ENCODE data around the gene MACIR.

Gene MACIR

DNA sequence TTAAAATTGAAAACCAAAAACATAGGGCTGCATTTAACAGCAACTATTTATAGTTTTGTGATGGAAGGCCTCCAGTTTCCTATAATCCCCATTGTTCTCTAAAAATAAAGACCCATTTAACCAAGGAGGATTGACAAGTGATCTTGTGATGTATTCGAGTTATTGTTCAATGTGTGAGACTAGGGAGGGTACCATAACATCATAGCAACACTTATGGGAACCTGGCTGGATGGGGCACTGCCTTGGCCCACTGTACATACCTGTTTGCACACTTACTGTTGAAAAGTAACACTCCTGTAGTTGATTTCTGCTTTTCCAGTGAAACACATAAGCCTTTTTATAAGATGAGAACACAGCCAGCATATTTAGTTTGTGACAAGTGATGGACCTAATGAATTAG, 32.3 kb downstream of the MACIR start:
- no peak for DNase-seq (ENCODE audit: low spot score)
- TF ChIP-seq, protein P1, sequence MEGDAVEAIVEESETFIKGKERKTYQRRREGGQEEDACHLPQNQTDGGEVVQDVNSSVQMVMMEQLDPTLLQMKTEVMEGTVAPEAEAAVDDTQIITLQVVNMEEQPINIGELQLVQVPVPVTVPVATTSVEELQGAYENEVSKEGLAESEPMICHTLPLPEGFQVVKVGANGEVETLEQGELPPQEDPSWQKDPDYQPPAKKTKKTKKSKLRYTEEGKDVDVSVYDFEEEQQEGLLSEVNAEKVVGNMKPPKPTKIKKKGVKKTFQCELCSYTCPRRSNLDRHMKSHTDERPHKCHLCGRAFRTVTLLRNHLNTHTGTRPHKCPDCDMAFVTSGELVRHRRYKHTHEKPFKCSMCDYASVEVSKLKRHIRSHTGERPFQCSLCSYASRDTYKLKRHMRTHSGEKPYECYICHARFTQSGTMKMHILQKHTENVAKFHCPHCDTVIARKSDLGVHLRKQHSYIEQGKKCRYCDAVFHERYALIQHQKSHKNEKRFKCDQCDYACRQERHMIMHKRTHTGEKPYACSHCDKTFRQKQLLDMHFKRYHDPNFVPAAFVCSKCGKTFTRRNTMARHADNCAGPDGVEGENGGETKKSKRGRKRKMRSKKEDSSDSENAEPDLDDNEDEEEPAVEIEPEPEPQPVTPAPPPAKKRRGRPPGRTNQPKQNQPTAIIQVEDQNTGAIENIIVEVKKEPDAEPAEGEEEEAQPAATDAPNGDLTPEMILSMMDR (IDR thresholded peaks at IDR 0.05; ENCODE audit: extremely low read depth, missing control alignments) = no peak

DNA sequence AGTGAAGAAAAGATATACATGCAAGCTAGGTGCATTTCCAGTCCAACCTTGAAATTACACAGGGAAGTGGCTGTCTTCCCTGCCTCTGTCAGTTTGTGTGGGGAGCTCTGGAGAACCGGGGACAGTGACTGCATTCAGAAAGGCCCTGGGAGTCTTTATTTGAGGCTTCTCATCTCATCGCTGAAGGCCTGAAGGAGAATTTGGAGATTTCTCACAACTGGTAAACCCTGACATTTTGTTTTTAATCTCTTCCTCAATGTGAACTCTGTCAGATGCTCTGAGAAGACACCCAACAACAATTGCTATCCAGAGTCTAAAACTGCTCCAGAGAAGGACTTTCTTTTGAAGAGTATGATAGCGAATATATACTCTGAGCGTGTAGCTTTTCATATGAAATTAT, 33.0 kb downstream of the MACIR start:
- TF ChIP-seq, protein P1 (IDR thresholded peaks at IDR 0.05; ENCODE audit: extremely low read depth, missing control alignments) = no peak
- DNase-seq (ENCODE audit: low spot score) = no peak

DNA sequence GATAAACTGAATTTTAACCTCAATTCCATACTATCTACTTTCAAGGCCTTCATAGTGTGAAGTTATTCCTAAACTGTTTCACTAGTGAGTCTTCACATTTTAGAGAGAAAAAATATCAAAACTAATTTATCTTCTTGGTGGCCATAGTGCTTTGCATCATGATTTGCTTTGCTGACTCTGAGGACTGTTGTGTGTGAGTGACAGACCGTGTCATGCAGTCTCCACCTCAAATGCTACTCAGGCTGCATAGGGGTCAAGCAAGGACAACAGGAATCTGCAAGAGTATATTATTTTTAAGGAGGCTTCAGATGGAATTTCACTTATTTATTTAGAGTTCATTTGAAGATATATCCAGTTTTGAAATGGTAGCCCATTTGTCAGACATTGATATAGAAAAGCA, 34.5 kb downstream of the MACIR start:
- no peak for DNase-seq (ENCODE audit: low spot score)
- TF ChIP-seq, protein P1 (IDR thresholded peaks at IDR 0.05; ENCODE audit: extremely low read depth, missing control alignments) = no peak

DNA sequence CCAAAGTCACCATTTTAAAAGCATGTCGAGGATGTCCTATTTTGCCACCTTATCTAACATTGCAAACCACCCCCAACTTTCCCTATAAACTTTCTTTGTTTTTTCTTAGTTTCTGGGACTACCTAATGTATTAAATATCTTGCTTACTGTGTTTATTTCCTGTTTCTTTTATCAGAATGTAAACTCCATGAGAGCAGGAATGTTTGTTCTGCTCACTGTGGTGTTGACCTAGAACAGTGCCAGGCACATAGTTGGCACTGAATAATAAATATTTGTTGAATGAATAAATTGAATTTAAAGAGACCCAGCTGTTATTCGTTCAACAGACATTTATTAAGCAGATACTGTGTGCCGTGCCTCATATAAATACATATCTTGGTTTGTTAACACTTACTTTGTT, 35.2 kb downstream of the MACIR start:
- no peak for DNase-seq (ENCODE audit: low spot score)
- TF ChIP-seq, protein P1 (IDR thresholded peaks at IDR 0.05; ENCODE audit: extremely low read depth, missing control alignments) = no peak

DNA sequence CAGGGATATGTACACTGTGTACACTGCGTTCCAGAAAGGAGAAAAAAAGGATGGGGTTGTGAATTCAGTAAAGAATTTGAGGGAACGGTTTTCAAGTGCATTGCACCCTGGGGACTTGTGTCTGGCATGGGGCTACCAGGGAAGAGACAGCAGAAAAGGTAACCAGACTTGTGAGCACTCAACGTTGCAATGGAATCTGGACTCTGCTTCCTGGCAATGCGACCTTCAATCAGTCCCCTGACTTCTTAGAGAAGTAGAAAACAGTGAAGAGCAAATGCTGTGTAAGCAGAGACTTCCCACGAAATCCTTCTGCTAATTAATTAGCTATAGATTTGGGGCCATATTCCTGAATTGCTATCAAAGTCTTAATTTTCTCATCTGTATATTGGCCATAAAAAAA, 36.3 kb downstream of the MACIR start:
- TF ChIP-seq, protein P1 (IDR thresholded peaks at IDR 0.05; ENCODE audit: extremely low read depth, missing control alignments) = no peak
- DNase-seq (ENCODE audit: low spot score) = no peak

DNA sequence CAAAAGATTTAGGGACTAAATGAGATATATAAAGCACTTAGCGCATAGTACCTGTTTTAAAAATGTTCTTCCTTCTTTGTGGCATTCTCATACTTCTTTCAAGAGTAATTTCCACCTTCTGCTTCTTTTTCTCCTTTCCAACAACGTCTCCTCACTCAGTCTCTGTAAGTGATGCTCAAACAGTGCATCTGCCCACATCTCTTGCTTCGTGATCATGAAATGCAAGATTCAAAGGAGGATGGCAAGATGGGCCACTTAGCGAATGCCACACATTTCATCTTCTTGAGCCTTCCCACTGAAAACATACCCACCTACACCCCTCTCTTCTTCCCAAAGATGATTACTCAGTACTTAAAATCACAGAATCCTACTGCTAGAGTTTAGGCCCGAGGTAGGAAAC, 36.9 kb downstream of the MACIR start:
- TF ChIP-seq, protein P1 (IDR thresholded peaks at IDR 0.05; ENCODE audit: extremely low read depth, missing control alignments) = no peak
- no peak for DNase-seq (ENCODE audit: low spot score)

DNA sequence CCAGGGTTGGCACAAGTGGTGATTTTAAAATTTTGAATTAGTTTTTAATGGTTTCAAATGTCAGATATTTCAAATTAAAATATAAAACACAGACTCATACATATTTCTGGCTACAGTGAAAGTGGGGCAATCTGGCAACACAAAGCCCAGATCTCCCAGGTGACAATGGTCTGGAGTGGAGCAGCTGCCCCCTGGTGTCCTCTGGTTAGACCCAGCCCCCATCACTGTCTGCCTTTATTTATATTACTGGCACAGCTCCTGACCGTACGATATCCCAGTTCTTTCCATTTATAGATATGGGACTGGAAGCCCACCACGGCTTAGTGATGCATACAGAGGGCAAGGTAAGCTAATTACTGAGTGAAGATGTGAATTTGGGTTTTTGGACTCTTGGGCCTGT, 37.3 kb downstream of the MACIR start:
- DNase-seq (ENCODE audit: low spot score) = no peak
- TF ChIP-seq, protein P1 (IDR thresholded peaks at IDR 0.05; ENCODE audit: extremely low read depth, missing control alignments) = no peak
